NCI-H446 treated with DMSO at 0.1 percent for 48 hours (cell line): ENCODE data around the gene HDHD3.
"Not testable (repeated sequence)": the region's sequence is repeated elsewhere in the genome, so short reads cannot be mapped to it uniquely, and the experiment has no call there.

Experiments
- DNase-seq: peaks from one replicate; lab custom pipeline; 2025; lab: John Stamatoyannopoulos, UW

HDHD3 gene

DNA sequence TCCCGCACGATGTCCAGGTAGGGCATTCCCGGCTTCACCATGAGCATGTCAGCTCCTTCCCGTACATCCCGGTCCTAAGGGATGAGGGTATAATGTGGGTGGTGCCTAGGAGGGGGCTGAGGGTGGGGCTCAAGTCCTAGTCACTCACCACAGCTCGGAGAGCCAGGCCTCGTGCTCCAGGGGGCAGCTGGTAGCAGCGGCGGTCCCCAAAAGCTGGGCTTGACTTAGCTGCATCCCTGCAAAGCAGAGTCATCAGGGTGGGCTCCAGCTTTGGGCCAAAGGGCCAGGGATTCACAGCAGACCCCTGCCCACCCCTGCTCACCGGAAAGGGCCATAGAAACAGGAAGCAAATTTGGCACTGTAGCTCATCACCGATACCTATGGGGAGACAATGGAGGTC lies 12.7 kb upstream of the HDHD3 start:
- DNase-seq: no peak

DNA sequence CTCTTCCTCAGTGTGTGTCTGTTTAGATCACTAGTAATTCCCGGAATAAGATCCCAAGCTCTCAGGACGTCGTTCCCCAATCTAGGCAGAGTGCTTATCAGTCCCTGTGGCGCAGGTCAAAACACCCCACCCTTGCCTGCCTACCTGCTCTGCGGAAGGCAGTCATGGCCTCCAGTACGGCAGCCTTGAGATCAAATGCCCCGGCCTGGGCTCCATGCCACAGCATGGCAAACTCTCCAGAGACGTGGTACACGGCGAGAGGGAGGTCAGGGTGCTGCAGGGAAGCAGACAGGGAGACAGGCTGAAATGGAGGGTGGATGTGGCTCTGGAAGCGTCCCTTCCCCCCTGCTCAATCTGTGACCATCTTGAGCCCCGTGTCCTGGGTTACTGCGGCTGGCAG lies 12.0 kb upstream of the HDHD3 start:
- no peak for DNase-seq

DNA sequence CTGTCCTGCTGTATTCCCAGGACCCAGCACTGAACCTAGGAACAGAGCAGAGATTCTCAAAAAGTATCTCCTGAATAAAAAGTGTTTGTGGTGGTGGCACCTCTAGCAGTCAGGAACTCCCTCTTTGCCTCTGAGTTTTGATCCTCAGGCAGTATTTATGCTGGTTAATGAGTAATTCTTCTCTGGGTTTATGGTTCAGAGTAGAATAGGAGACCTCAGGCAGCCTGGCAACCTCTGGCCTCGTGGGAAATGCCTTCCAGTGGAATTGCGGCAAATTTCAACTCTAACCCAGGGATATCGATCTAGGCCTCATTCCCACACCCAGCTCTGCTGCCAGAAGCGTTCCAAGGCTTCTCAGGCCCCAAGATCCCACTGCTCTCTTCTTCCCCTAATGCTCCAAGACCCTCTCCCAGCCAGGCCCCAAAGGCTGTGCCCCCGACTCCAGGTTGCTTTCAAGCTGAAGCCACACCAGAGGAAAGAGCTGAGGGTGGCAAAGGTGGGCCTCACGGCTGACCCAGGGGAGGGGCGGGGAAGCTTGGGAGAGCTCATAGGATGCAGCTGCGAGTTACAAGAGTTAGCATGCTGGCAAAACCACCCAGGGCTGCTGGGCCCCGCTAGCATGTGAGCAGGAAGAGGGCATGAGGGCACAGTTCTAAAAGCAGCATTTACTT lies 10.9 kb upstream of the HDHD3 start:
- DNase-seq: no peak

DNA sequence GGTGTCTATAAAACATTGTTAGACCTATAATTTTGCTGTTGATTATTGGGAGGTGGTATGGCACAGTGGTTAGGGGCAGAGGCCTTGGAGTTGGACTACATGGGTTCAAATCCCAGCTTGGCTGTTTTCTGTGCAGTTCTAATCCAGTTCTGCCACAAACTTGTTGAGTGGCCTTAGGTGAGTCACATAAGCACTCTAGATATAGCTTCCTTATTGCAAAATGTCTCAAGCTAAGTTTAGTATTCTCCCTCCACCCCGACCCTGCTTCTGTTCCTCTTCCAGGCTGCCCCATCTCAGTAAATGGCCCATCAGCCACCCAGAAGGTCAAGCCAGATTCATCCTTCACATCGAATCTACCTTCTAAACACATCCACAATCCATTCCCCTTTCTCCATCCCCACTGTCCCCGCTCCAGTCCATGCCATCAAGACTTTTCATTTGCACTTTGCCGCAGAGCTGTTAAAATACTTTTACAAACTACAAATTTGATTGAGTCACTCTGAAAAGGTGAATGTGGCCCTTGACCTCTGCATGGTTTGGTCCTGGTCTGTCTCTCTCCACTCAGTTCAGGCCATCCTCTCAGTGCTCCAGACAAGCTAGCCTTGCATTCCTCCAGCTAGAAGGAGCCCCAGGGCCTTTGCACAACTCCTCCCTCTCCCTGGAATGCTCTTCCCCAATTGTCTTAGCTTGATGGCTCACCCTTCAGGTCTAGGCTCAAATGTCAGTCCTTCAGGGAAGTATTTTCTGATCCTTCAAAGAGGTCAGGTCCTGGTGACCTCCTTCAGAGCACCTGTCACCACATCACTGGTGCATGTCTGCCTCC lies 10.0 kb upstream of the HDHD3 start:
- no peak for DNase-seq

DNA sequence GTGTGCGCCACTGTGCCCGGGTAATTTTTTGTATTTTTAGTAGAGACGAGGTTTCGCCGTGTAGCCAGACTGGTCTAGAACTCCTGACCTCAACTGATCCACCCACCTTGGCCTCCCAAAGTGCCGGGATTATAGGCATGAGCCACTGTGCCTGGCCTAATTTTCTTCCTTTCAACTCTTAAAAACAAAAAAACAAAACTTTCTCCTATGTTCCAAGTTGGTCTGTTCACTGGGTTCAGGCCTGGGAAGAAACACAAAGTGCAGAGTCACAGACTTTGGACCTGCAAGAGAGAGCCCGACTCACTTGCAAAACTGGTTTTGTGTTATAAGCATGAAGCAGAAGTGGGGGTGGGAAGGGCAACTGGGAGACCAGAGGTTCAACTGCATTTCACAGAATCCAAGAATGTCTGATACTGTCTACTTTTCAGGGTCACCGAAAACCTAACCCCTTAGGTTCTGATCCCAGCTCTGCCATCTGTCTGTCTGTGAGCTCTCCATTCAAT lies 5.2 kb upstream of the HDHD3 start:
- no peak for DNase-seq

DNA sequence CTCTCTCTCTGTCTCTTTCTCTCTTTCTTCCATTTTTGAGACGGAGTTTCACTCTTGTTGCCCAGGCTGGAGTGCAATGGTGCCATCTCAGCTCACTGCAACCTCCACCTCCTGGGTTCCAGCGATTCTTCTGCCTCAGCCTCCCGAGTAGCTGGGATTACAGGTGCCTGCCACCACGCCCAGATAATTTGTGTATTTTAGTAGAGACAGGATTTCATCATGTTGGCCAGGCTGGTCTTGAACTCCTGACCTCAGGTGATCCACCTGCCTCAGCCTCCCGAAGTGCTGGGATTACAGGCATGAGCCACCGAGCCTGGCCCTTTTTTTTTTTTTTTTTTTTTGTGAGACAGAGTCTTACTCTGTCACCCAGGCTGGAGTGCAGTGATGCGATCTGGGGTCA lies 4.7 kb upstream of the HDHD3 start:
- DNase-seq: not testable (repeated sequence)

DNA sequence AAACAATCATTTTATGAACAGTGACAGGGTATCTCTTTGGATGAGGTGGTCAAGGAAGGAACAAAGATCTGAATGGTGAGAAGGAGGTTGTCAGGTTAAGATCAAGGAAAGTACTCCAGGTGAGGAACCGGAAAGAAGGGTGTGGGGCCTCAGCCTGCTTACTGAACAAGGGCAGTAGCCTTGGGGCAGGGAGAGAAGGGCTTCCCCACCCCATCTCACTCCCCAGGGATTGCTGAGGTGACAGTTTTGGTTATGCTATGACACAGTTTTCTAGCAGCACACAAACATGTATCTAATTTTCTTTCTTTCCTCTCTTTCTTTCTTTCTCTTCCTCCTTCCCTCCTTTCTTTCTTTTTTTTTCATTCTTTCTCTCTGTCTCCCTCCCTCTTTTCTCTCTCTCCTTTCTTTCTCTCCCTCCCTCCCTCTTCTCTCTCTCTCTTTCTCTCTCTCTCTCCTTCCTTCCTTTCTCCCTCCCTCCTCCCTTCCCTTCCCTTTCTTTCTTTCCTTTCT lies 4.1 kb upstream of the HDHD3 start:
- no peak for DNase-seq

DNA sequence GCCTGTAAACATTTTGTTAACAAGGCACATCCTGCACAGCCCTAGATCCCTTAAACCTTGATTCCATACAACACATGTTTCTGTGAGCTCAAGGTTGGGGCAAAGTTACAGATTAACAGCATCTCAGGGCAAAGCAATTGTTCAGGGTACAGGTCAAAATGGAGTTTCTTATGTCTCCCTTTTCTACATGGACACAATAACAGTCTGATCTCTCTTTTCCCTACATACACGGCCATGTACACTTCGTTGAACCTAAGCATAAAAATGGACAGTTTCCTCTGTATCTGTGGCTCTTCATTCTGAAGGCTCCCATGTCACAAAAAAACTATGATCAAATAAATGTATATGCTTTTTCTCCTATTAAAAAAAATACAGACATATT lies 3.0 kb upstream of the HDHD3 start:
- not testable (repeated sequence) for DNase-seq

DNA sequence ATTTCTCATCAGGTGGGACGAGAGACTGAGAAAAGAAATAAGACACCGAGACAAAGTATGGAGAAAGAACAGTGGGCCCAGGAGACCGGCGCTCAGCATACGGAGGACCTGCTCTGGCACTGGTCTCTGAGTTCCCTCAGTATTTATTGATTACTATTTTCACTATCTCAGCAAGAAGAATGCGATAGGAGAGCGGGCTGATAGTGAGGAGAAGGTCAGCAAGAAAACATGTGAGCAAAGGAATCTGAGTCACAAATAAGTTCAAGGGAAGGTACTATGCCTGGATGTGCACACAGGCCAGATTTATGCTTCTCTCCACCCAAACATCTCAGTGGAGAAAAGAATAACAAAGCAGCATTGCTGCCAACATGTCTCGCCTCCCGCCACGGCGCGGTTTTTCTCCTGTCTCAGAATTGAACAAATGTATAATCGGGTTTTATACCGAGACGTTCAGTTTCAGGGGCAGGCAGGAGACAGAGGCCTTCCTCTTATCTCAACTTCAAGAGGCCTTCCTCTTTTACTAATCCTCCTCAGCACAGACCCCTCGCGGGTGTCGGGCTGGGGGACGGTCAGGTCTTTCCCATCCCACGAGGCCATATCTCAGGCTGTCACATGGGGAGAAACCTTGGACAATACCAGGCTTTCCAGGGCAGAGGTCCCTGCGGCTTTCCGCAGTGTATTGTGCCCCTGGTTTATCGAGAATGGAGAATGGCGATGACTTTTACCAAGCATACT lies 2.5 kb upstream of the HDHD3 start:
- DNase-seq: not testable (repeated sequence)

DNA sequence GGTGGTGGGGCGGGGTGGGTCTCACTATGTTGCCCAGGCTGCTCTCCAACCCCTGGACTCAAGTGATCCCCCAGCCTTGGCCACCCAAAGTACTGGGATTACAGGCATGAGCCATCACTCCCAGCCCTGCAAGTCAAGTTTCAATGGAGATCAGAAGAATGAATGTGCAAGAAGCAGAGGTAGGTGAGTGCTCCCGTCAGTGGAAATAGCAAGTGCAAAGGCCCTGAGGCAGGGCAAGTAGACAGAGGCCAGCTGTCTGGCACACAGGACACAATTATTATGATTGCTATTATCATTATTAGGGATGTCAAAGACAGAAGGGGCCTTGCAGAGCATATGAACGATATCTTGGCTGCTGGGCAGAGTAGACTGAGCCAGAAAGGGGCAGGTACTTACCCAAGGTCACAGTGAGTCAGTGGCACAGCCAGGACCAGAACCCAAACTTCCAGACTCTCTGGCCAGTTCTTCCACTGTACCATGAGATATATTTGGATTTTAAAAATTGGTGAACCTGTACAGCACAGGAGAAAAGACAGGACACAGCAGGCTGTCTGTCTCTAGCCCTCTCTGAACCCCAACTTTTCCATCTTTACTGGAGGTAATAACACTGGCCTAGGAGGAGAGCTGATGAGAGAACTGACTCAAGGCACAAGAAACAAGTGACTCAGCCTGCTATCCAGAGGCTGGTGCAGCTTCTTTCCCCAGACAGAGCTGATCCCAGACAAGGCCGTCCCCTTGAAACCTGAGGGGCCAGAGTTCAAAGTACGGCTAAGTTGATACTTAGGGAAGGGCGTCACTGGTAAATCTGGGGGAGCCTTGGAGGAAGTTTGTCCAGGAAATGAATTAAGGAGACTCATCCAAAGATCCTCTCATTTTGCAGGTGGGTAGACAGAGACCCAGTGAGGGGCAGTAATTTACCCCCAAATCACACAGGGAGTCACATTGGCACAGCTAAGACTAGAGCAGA lies 1.4 kb downstream of the HDHD3 start:
- DNase-seq: no peak

DNA sequence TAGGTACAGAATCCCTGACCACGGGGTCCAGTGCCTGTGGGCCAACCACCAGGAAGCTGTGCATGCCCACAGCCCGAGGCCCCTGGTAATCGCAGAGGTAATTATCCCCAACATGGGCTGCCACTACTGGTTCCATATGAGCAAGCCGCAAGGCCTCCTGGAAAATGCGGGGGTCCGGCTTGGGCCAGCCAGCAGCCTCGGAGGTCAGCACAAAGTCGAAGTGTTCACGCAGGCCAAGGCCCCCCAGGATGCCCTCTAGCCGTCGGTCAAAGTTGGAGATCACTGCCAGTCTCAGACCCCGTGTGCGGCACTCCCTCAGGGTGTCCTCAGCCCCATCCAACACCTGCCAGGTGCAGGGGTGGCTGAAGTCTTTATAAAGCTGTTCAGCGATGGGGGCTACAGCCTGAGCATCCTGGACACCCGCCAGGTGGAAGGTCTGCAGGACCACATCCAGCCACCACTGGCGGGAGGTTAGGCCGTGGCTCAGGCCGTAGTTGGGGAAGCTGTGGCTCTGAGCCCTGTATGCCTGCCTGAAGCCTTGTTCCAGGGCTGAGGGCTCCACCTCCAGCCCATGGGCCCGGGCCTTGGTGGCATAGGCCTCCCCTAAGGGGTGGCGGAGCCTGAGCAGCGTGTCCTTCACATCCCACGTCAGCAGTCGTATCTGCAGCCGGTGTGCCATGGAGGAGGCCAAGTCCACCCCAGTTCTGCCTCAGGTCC lies 3.0 kb downstream of the HDHD3 start:
- DNase-seq: no peak

DNA sequence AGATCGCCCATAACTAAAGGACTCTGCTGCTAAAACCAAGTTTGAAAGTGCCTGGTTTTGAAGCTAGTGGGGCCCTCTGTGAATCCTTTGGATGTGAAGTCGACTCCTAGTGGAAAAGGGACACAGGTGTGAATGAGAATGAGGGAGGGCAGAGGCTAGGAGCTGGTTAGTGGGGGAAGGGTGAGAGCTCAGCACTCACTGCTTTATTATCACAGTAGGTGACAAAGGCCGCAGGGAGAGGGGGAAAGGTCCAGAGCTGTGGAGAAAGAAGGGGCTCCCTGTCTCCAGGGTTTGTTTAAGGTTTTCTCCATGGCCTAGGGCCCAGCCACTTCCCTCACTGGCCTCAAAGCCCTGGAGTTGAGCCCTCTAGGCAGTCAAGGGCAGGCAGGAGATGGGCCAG lies 3.5 kb downstream of the HDHD3 start:
- no peak for DNase-seq

DNA sequence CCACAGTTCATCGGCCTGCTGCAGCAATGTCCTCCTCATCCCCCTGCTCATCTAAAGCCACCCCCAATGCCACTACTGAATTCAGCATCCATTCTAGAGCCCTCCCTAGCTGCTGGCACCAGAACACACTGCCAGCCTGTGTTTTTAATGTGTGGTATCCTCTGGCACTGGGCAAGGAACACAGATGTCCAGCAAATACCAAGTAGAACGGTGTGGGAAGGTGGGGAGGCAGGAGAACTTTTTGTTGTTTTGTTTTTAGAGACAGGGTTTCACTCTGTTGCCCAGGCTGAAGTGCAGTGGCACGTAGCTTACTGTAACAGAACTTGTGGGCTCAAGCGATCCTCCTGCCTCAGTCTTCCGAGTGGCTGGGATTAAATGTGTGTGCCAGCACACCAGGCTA lies 4.7 kb downstream of the HDHD3 start:
- DNase-seq: no peak

DNA sequence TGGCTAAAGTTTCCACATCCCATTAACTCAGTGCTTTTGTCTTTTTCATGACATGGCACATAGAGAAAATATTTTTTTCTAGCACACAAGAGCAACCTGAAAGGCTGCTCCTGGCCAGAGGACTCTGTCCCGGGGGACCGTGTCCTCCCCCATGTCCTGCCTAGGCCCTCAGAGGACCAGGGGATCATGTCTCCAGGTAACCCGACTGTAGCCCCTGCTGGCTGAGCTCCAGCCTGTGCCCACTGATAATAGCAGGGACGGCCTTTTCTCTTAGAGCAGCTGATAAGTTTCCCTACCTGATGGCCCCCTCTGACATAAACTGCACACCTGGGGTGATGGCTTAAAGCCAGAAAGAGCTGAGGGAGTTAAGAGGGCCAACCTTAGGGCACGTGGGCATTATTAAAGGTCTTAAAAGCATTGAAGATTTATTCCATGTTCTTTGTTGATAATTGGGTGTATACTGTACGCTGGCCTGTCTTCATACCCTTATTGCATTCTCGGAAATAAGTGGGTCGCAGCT lies 5.9 kb downstream of the HDHD3 start:
- no peak for DNase-seq

DNA sequence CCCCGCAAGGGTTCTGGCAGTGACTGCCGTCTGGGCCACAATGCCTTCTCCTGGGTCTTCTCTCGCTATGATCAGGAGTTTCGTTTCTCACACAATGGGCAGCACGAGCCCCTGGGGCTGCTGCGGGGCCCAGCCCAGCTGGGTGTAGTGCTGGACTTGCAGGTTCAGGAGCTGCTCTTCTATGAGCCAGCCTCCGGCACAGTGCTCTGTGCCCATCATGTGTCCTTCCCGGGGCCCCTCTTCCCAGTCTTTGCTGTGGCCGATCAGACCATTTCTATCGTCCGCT lies 7.0 kb downstream of the HDHD3 start:
- DNase-seq: no peak

DNA sequence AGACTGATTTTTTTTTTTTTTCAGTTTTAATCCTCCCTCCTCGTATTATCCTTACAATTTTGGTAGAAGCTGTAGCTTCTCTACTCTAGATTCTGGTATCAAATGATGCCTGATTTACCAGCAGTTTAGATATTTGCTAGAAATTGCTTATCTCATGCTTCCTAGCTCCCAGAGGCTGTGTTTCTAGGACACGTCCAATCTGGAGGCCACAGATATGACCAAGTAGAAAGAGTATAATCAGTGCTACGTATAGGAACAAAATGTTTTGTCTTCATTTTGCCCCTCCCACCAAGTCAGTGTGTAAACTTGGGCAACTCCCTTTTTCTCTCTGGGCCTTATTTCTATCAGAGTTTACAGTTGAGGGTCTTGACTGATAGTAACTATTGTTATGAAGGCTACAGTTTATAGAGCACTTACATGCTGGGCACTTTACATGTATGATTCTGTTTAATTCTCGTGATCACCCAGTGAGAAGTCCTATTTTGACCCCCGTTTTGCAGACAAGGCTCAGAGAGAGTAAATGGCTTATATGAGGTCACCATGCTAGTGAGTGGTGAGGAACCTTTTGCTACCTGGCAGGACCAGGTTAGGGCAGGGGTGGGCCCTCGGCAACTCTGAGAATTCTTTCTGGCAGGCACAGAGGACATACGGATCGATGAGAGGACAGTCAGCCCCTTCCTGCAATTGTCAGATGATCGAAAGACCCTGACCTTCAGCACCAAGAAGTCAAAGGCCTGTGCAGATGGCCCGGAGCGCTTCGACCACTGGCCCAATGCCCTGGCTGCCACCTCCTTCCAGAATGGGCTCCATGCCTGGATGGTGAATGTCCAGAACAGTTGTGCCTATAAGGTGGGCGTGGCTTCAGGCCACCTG lies 7.6 kb downstream of the HDHD3 start:
- DNase-seq: no peak

DNA sequence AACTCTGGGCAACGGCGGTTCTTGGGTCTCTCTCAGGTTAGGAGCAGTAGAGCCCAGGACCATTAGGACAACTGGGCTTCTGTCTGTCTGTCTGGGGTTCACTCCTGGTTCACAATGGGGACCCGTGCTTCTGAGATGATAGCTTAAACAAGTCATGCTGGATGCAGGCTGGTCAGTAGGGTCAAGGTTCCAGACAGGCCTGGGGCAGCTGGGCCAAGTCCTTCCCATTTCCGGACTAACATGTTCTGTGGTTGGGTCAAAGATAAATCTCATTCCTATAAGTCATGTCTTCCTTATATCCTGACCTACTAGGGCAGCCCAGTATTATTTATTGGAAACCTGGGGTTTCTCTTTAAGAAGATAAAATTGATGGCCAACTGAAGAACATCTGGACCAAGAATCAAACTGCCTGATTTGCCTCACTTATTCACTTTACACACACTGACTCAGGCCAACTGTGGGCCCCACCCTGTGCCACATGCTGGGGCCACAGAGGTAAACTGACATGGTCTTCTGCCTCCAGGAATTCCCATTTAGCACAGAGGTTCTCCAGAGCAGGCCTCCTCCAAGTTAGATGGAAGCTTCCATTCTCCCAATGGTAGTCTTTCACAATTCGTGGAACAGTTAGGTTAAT lies 8.3 kb downstream of the HDHD3 start:
- no peak for DNase-seq

DNA sequence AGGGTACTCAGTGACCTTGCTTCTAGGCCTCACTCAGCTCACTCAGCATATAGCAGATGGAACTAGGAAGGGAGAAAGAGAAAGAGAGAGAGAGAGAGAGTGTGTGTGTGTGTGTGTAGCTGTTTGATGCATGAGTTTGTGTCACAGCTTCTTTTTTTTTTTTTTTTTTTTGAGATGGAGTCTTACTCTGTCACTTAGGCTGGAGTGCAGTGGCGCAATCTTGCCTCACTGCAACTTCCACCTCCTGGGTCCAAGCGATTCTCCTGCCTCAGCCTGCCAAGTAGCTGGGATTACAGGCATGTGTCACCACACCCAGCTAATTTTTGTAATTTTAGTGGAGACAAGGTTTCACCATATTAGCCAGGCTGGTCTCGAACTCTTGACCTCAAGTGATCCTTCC lies 11.1 kb downstream of the HDHD3 start:
- not testable (repeated sequence) for DNase-seq

DNA sequence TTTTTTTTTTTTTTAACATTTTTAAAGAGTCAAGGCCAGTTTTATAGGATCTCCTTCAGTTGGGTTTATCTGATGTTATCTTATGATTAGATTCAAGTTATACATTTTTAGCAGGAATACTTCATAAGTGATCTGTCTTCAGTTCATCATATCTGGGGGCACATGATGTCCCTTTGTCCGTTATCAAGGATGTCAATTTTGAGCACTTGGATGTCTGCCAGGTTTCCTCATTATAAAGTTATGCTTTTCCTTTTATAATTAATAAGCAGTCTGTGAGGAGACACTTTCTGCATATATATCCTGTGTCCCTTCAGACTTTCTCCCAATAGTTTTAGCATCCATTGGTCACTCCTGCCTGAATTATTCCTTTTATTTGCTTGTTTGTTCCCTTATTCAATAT lies 11.8 kb downstream of the HDHD3 start:
- DNase-seq: no peak
